Measurements from ENCODE around the gene JMJD8.

JMJD8 gene, protein sequence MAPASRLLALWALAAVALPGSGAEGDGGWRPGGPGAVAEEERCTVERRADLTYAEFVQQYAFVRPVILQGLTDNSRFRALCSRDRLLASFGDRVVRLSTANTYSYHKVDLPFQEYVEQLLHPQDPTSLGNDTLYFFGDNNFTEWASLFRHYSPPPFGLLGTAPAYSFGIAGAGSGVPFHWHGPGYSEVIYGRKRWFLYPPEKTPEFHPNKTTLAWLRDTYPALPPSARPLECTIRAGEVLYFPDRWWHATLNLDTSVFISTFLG

DNA sequence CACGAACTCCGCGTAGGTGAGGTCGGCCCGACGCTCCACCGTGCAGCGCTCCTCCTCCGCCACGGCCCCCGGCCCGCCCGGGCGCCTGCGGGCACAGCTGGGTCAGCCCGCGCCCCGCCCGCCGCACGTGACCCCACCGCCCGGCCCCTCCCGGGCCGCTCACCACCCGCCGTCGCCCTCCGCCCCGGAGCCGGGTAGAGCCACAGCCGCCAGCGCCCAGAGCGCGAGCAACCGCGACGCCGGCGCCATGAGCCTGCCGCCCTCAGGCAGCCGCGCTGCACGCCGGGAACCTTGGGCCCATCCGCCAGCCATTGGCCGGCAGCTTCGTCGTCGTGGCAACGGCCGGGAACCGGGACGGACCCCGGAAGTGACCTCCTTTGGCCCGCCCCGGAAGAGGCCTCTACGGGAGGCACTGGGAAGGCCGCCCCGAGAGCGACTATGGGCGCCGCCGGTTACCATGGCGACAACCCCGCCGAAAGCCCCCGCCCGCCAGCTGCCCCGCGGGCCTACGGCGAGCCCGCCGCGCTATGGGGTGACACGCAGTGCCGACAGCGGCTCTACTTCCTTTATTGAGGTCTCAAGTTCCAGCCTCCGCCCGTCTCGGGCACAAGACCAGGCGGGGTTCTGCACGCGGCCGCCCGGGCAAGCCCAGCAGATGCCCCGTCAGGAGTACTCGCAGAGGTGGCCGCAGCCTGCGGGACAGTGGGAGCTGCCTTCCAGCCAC, at the start of gene JMJD8:
JMJD8 (minus strand) TSS at position 264 of the 724 bp plus-strand sequence; CDS start at position 249, 15 bp downstream.
- DNase-seq (ENCODE audit: low read depth) = peak; percentile 96

DNA sequence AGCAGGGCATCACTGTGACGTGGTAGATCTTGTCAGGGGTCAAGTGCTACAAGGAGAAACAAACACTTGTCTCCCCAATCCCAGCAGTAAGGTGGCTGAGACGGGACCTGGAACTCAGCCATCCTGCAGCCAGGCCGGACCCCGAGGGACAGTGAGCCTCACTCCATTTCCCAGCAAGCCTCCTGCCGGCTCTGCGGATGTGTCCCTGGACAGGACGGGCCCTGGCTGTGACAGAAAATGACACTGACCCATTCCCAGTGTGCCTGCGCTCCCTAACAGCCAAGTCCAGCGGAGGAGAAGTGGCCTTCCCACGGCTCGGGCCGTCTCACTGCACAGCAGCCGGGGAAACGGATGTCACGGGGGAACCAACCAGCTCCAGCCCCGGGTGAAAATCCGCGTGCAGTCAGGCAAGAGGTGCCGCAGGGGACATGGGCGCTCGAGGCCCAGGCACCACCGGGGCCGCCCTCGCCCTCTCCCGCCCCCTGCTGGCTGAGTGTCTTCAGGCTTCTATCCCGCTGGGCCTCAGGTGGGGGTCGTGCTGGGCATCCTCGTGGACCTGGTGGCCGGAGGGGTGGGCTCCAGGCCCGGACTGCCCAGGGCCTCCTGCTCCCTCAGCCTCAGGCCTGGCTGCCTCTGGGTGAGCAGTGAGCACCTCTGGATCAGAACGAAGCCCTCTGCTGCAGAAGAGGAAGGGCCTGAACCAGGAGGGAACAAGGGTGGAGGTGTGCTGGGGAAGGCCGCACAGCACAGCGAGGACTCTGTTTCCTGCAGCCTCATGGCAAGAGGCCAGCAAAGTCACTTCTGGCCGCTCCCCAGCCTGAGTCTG, 49.5 kb upstream of the JMJD8 start:
- no peak for DNase-seq (ENCODE audit: low read depth)

DNA sequence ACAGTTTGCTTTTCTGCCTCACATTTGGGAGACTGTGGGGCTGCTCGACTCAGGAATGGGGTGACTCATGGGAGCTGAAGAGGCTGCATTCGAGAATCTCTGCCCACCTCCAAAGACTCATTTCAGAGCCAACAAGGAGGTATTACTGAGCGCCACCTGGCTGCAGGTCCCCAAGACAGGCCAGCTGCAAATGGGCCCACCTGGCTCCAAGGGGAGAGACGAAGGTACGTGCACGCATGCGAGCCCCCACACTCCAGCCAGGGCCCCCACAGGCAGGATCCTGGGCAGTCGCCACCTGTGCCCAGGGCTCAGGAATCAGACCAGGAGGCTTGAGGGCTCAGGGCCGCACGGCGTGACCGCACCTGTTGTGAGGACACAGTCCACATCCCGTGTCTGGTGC, 48.8 kb upstream of the JMJD8 start:
- no peak for DNase-seq (ENCODE audit: low read depth)

DNA sequence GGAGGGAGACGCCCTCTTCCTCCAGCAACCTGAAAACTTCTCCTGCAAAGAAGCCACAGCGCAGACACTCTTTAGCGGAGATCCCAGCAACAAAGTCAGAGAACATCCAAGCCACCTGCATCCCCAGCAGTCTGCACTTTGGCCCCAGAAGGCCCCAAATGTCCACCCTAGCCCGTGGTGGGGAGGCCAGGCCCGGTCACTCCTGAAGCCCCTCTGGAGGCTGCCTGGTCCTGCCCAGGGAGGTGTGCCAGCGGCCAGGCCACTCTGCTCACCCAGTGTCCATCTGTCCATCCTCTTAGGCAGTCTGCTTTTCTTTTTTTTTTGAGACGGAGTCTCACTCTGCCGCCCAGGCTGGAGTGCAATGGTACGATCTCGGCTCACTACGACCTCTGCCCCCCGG, 48.2 kb upstream of the JMJD8 start:
- DNase-seq (ENCODE audit: low read depth) = no peak

DNA sequence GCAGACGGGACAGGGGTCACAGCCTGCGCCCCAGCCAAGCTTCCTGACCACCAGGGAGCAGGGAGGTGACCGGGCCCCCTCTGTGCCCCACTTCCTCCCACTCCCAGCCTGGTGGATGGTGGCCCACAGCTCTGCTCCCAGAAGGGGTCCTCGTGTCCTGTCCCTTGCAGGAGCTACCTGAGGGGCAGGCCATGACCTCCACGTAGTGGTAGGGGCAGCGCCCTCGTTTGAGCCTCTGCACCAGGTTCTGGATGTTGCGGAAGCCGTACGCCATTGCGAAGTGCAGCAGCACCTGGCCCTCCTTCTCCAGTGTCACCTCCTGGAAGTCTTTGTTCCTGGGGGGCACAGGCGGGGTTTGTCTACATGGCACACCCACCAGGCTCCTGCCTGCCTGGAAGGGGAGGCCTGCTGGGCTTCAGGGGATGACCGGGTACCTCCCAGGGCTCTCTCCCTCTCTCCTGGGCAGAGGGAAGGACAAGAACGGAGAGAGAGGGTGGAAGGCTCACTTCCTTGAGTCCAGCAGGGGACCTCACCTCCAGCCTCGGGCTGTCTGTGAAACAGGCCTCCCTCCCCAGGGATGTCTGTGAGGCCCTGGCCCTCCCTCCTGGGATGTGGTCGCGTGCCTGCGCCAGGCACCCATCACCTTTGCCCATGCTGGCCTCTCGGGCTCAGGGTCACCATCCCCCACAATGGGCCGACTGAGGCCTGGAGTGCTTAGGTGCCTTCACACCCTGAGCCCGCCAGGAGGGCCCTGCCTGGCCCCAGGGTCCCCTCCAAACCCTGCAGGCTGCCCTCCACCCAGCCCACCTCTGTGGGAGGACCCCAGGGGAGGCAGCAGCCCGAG, 46.8 kb upstream of the JMJD8 start:
- DNase-seq (ENCODE audit: low read depth) = no peak

DNA sequence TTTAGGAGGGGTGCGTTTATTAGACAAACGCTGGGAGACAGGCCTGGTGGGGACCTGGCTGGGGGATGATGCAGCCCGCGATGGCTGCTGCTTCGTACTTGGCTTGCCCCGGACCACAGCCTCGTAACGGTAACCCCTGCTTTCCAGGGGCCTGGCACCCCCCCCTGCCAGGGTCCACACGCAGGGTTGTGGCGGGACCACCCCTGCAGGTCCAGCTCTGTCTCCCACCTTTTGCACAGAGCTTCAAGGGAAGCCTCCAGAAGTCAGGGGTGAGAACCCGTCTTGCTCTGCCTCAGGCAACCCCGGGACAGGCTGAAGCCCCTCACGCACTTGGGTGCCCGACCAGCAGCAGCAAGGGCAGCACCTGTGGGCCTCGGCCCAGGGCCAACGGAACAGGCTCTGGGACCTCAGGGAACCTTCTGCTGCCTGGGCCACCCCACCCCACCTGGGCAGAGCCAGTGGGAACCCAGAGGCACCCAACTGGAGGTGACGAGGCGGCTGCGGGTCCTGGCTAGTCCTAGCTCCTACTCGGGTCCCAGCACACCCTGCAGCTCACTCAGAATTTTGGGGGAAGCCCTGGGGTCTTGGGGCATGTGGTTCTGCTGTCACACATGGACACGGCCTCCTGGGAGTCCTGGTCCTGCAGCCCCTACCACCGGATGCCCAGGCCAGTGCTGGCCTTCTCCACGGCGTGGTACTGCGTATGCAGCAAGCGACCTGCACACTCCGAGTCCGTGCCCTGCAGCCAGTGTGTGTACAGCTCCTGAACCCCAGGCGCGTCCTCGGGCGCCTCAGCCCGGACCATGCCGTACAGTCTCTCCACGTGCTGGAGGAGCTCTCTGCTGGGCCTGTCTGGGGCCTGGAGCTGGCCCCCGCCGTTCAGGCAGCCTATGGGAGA, 45.9 kb upstream of the JMJD8 start:
- DNase-seq (ENCODE audit: low read depth) = no peak

DNA sequence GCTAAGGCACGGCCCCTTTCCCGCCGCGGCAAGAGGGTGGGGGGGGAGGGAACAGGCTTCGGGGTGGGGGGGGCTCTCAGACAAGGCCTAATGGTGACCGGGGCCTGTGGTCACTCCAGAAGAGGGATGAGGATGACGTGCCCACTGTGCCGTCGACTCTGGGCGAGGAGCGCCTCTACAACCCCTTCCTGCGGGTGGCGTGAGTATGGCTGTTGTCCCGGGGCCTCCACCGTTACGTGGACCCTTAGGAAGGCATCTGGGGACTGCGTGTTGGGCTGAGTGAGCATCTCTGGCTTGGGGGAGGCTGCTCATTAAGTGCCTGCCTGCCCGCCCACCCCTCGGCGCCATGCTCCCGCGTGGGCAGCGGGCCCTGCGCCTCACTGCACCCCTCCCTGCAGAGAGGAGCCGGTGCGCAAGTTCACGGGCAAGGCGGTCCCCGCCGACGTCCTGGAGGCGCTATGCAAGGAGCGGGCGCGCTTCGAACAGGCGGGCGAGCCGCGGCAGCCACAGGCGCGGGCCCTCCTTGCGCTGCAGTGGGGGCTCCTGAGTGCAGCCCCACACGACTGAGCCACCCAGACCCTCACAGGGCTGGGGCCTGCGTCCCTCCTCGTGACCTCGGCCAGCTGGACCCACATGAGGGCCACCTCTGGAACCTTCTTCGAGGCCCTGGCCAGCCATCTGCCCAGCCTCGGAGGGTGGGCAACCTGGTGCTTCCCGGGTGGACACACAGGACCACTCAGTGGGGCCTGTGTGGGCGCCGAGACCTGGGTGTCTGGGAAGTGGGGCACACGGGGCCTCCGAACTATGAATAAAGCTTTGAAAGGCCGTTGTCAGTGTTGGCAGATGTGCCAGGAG, 45.0 kb upstream of the JMJD8 start:
- DNase-seq (ENCODE audit: low read depth) = no peak

DNA sequence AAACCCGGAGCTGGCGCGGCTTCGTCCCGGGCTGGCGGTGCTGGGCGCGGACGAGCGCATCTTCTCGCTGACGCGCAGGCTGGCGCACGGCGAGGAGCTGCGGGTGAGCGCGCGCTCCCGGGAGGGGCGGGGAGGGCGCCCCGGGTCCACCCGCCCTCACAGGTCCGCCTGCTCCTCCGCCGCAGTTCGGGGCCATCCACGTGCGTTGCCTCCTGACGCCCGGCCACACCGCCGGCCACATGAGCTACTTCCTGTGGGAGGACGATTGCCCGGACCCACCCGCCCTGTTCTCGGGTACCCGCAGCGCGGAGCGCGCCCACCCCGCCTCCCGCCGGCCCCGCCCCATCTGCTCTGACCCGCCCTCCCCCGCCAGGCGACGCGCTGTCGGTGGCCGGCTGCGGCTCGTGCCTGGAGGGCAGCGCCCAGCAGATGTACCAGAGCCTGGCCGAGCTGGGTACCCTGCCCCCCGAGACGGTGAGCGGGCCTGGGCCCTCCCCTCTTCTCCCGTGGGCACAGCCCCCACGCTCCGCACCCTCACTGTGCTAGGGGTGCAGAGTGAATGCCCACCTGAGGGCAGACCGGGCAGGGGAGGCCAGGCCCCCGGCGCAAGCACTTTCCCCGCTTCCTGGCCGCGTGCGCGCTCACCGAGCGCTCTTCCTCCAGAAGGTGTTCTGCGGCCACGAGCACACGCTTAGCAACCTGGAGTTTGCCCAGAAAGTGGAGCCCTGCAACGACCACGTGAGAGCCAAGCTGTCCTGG, 44.2 kb upstream of the JMJD8 start:
- DNase-seq (ENCODE audit: low read depth) = peak; percentile 86

DNA sequence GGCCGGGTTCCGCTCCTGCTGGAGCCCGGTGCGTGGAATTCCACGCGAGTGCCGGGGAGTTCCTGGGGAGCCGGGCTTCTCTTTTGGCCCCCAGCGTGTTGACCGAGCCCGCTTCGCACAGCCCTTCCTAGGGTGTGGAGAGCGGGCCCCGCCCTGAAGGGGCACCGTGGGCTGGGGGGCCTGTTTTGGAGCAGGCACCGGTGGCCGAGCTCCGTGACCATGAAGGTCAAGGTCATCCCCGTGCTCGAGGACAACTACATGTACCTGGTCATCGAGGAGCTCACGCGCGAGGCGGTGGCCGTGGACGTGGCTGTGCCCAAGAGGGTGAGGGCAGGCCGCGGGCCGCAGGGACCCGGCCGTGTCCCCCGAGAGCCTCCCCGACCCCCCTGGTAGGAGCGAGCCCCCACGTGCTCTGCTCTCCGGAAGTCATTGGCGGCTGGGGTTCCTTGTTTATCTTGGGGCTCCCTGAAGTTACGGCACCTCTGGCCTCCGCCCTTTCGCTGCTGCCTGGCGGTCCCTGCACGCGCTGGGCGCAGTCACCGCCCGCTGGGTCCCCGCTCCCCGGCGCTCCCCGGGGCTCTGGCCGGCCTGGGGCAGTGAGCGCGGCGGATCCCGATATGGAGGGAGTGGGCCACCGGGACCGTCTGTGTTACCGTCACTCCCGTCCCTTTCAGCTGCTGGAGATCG, 43.3 kb upstream of the JMJD8 start:
- no peak for DNase-seq (ENCODE audit: low read depth)

DNA sequence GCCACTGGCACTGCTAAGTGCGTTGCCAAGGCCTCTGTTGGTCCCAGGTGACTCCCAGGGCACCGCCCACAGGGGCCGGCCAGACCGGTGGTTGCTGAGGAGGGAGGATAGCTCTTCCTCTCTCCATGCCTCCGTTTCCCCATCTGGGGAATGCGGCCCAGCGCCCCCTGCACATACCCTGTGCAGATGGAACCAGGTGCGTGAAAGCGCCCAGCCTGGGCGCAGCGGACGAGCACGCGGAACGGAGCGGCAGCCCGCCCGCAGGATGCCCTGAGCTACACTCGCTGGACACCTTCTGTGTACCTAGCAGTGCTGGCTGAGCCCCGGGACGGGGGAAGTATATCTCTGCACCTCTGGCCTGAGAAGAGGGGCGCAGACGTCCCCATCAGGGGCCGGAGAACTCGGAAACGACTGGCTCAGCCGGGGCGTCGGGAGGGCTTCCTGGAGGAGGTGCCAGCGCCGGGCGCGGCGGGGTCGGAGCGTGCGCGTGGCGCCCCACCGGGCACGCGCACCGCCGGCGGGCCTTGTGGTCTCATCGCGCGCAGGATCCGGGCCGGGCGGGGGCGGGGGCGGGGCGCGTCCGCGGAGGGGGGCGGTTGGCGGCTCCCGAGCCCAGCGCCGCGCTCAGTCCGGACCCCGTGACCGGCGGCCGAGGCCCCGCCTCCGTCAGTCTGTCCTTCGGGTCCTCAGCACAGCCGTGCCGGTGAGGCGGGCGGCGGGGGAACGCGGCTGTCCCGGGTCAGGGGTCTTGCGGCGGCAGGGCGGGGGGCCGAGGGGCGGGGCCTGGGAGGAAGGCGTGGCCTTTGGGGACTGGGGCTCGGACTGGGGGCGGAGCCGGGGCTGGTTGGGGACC, 42.5 kb upstream of the JMJD8 start, which contains the start of the genes CCDC78 and HAGHL:
CCDC78 (minus strand) TSS at position 6 of the 853 bp plus-strand sequence. CDS start 76 bp downstream, outside the sequence.
HAGHL (plus strand) TSS at position 669 of the 853 bp plus-strand sequence. CDS start 404 bp downstream, outside the sequence.
- DNase-seq (ENCODE audit: low read depth) = peak; percentile 49

DNA sequence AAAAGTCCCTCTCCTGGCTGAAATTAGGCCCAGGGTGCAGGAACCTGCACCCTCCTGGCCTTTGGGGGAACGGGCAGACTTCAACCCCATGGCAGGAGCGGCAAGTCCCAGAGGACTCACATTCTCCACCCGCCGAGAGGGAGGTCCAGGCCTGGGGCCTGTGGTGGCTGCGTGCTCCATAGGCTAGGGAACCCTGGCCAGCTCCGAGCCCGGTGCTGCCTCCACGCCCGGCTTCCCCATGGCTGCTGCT, 42.0 kb upstream of the JMJD8 start:
- DNase-seq (ENCODE audit: low read depth) = no peak

DNA sequence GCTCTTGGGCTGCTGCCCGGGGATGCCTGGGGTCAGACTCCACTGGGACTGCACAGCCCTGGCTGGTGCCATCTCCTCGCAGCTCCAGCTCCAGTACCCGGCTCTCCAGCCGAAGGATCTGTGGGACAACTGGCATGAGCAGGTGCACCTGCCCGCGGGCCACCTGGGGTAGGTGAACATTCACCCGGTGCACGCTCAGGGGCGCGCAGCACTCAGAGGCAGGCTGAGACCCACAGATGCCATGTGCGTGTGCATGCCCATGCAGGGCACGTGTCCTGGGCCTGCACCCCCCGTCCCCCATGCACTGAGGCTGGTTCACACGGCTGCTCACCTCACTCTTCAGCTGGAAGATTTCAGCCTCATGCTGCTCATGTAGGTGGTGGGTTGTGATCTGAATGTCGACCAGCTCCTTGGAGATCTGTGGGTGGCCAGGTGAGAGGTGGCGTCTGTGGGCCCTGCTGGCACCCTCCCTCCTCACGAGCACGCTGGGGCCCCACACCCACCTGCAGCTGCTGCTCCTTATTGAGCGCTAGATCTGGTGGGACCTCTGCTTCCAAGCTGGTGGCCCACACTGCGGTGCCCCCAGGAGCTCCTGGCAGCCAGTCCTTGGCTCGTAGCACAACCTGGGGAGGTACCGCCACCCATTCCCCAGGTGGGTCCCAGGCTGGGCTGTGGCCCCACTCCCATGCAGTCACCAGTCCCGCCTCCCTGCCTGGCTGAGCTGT, 41.5 kb upstream of the JMJD8 start:
- no peak for DNase-seq (ENCODE audit: low read depth)

DNA sequence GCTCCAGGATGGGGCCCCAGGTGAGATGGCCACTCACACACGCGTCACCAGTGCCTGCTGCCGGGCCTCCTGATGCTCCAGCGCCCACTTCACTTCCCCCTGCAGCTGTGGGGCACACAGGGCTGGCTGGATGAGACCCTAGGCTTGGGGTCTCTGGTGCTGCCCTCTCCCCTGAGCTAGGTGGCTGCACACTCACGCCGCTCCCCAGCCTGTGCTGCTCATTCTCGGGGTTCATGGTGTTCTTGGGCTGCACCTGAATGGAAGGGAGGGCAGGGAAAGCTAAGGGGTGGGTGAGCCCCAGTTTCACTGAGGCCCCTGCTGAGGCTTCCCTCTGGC, 40.9 kb upstream of the JMJD8 start:
- no peak for DNase-seq (ENCODE audit: low read depth)

DNA sequence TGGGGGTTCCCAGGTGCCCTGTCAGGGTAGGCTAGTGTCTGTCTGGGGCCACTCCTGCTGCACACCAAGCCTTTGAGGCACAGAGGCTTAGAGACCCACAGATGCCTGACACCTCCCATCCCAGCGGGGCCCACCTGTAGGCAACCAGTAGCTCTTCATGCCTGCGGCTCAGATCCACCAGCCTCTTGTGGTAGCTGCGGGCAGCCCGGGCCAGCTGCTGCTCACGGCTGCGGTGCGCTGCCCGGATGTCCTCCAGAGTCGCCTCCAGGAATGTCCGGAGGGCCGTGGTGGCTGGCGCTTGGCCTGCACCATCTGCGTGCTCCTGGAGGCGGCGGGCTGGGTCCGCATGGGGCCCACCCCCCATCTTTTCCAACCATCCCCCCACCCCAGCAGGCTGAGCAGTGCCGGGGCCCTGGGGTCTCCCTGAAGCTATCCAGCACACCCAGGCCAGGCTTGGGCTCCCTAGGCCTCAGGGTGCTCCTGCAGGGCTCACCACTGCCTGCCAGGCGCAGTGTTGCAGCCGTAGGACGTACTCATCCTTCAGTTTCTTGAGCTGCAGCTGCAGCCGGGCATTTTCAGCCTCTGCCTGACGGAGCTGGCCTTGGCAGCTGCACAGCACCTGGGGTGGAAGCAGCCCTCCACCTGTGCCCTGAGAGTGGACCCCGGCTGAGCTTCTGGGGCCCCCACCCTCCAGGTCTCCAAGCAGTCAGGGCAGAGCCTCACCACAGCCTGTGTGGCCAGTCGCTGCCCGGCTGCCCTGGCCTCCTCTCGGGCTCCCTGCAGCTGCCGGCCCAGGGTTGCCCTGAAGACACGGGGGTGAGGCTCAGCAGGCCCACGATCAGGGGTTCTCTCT, 40.3 kb upstream of the JMJD8 start:
- DNase-seq (ENCODE audit: low read depth) = no peak

DNA sequence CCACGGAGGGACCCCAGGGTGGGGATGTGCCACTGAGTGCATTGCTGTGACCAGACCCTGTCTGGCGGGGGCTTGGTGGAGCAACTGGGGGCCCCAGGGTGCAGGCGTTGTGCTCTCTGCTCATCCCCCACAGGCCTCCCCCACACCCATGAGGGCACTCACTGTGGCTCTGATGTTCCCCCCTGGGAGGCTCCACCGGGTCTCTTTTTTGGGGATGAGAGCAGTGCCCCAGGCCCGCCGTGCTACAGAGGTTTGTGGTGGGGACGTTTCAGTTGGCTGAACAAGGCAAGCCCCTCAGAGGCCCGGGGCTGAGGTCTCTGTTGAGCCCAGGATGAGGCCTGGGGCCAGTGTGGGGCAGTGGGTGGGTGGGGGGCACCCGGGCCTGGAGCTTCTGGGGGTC, 39.6 kb upstream of the JMJD8 start:
- DNase-seq (ENCODE audit: low read depth) = no peak

All from iris pigment epithelial cell (primary cell).